ENCODE data around the gene F12.

The F12 gene

DNA sequence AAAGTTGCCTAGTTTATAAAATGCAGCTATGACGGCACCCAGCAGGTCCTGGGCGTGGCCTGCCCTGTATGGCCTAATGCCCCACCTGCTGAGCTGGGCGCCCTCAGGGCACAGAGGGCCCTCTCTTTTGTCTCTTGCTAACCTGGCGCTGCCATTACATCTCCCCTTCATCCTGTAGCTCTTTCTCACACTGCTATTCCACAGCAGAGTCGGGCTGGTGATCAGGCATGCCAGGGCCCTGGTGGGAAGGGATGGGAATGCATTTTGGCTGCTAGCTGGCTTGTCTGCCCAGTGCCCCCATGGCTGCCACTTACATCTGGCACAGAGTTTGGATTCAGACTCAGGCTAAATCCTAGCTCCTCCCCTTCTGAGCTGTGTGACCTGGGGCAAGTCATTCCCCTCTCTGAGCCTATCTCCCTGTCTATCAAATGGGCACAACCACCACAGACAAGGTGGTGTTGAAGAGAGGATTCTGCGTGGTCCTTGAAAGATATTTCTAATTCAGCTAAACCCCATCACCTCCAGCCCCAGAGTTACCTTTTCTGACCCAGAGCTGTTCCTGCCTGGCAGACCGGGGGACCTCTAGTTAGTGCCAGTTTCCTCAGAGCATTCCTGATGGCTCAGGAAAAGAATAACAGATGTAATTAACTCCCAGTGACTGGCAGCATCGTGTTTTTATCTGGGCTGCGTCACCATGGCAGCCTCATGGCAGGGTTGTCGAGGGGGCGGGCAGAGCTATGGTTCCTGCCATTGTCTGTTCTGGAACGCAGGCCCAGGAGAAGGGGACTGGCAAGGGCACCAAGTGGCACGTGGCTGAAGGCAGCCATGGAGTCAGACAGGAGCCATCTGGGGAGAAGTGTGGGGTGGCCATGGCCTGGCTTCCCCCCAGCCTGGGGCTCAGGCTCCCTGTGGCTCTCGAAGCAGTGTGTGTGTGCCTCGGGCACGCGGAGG, 43.6 kb upstream of the F12 start:
- no peak for ATAC-seq
- no peak for TF ChIP-seq SNAI2 (CRISPR knock-in tag; IDR thresholded peaks at IDR 0.05)
- peak; percentile 30; the same call in 1 of the 2 replicates for TF ChIP-seq TSHZ2 (CRISPR knock-in tag; IDR thresholded peaks at IDR 0.05)
- TF ChIP-seq ZNF70 (CRISPR knock-in tag; IDR thresholded peaks at IDR 0.05) = no peak
- TF ChIP-seq GLIS3 (CRISPR knock-in tag; IDR thresholded peaks at IDR 0.05) = no peak
- peak; percentile 5; the same call in 1 of the 2 replicates for TF ChIP-seq ISL1 (CRISPR knock-in tag; IDR thresholded peaks at IDR 0.05)
- TF ChIP-seq TCF4 (CRISPR knock-in tag; IDR thresholded peaks at IDR 0.05; ENCODE audit: borderline replicate concordance) = peak; percentile 11; the same call in 1 of the 2 replicates

- ATAC-seq = no peak
- TF ChIP-seq ZC3H10 (CRISPR knock-in tag; IDR thresholded peaks at IDR 0.05) (no peak), ZNF565 (CRISPR knock-in tag; conservative IDR thresholded peaks at IDR 0.05; ENCODE audit: low read depth) (no peak), GLIS3 (CRISPR knock-in tag; IDR thresholded peaks at IDR 0.05) (no peak), SNAI2 (CRISPR knock-in tag; IDR thresholded peaks at IDR 0.05) (no peak), ARNTL (CRISPR knock-in tag; IDR thresholded peaks at IDR 0.05; ENCODE audit: borderline replicate concordance, low read depth) (no peak), POU6F1 (CRISPR knock-in tag; IDR thresholded peaks at IDR 0.05; ENCODE audit: borderline replicate concordance, low read depth) (no peak), RARB (CRISPR knock-in tag; IDR thresholded peaks at IDR 0.05) (no peak), ESRRG (CRISPR knock-in tag; IDR thresholded peaks at IDR 0.05) (no peak)
These were observed 41.5 kb upstream of the F12 start for GRCh38 chr5:177450667-177451424.

- ATAC-seq = no peak
- TF ChIP-seq TSHZ2 (CRISPR knock-in tag; IDR thresholded peaks at IDR 0.05) (no peak), ZFP30 (CRISPR knock-in tag; IDR thresholded peaks at IDR 0.05) (no peak), CSRNP3 (CRISPR knock-in tag; IDR thresholded peaks at IDR 0.05) (no peak), GLIS3 (CRISPR knock-in tag; IDR thresholded peaks at IDR 0.05) (no peak), ZNF565 (CRISPR knock-in tag; conservative IDR thresholded peaks at IDR 0.05; ENCODE audit: low read depth) (no peak), ZC3H10 (CRISPR knock-in tag; IDR thresholded peaks at IDR 0.05) (no peak), ZNF8 (CRISPR knock-in tag; IDR thresholded peaks at IDR 0.05) (no peak)
These were observed 40.0 kb upstream of the F12 start for GRCh38 chr5:177449140-177450061.

Measured in SK-N-SH treated with all-trans-retinoic acid at 6 μM for 48 hours (cell line).